HepG2 (cell line): Measurements from ENCODE around the gene DISP1. TPM values are rescaled to one million over a fixed set of nuclear protein-coding genes. Genes with fewer than 3 reads are reported as not detected.

Source experiments
- ATAC-seq: fragments of 200-7000 bp; cut with Tn5 transposase; 3 replicates; pipeline ENCODE4 v1.9.1; 2020; ENCODE audit warnings: mild to moderate bottlenecking, moderate library complexity
- BruUV-seq: library from RNA; stranded (reverse); fragments of 400-500 nt; replicated peaks from 2 replicates; lab custom pipeline; 2021; lab: Mats Ljungman, UMichigan
- CTCF ChIA-PET: fragments of 300-600 bp; formaldehyde crosslinking; extraction: SDS; loops from one replicate; lab custom pipeline; 2021; ENCODE audit warnings: low total read pairs, inconsistent platforms, low intra/inter-chr PET ratio; lab: Yijun Ruan, JAX
- POLR2A ChIA-PET: fragments of 350-600 bp; sonication (Branson Sonifier 250); formaldehyde crosslinking; loops from one replicate; lab custom pipeline; 2020; ENCODE audit warnings: antibody characterized with exemption, inconsistent platforms; lab: Yijun Ruan, JAX
- DNase-seq: peaks from one replicate; pipeline ENCODE4 v3.0.0-alpha.2; 2015; ENCODE audit warnings: low spot score
- FAIRE-seq: peaks from 3 replicates; lab custom pipeline; 2011; peaks lifted over from hg19 to GRCh38; lab: Jason Lieb, UNC
- H2AFZ ChIP-seq: one replicate; pipeline ENCODE4 v1.6.1; 2011; ENCODE audit warnings: low read length, inconsistent platforms
- H3K27ac ChIP-seq: fragments of 300-600 bp; 3 replicates; pipeline ENCODE4 v1.8.0; 2011; ENCODE audit warnings: mixed run types, mild to moderate bottlenecking, mixed read lengths, low read length, inconsistent platforms; ENCODE audit not compliant: insufficient read depth; ENCODE audit errors: extremely low read length
- H3K27me3 ChIP-seq, 2 experiments: fragments of 200-600 bp in 1 of 2; 2 replicates in 1 of 2; 3 replicates in 1 of 2; pipeline versions ENCODE4 v1.6.0 to v1.8.0; 2011; ENCODE audit warnings: low read length in 2 of 2, mild to moderate bottlenecking in 2 of 2, moderate library complexity in 2 of 2, inconsistent platforms in 1 of 2; ENCODE audit not compliant: insufficient read depth in 2 of 2, control insufficient read depth in 1 of 2
- H3K36me3 ChIP-seq, 2 experiments: fragments of 200-600 bp in 1 of 2; replicated peaks in 1 of 2; 2 replicates in 1 of 2; 3 replicates in 1 of 2; pipeline versions ENCODE4 v1.5.1 to v1.8.0; 2011; ENCODE audit warnings: low read length in 2 of 2, inconsistent platforms in 1 of 2; ENCODE audit not compliant: insufficient read depth in 2 of 2, control insufficient read depth in 1 of 2
- H3K4me1 ChIP-seq: 2 replicates; pipeline ENCODE4 v1.5.1; 2012; ENCODE audit warnings: low read length, inconsistent platforms; ENCODE audit not compliant: insufficient read depth
- H3K4me2 ChIP-seq: 2 replicates; pipeline ENCODE4 v1.6.0; 2011; ENCODE audit warnings: low read depth, low read length, inconsistent platforms
- H3K4me3 ChIP-seq, 3 experiments: fragments of 200-600 bp in 1 of 3; sonication (generic), shearing (Covaris generic) in 1 of 3; replicated peaks in 1 of 3; 2 replicates each; pipeline ENCODE4 v1.5.1; 2011 to 2016; ENCODE audit warnings: low read length in 3 of 3, inconsistent platforms in 2 of 3, low read depth in 2 of 3, mild to moderate bottlenecking in 2 of 3, control low read depth in 1 of 3, mixed read lengths in 1 of 3; ENCODE audit not compliant: insufficient read depth in 1 of 3
- H3K79me2 ChIP-seq: one replicate; pipeline ENCODE4 v1.6.1; 2011; ENCODE audit warnings: low read length, inconsistent platforms; ENCODE audit not compliant: insufficient read depth
- H3K9ac ChIP-seq: 2 replicates; pipeline ENCODE4 v1.6.0; 2011; ENCODE audit warnings: mild to moderate bottlenecking, low read depth, low read length, inconsistent platforms; ENCODE audit not compliant: insufficient read depth
- H3K9me3 ChIP-seq: 2 replicates; pipeline ENCODE4 v1.5.1; 2012; ENCODE audit warnings: mild to moderate bottlenecking, low read length
- H4K20me1 ChIP-seq: 2 replicates; pipeline ENCODE4 v1.6.0; 2011; ENCODE audit warnings: inconsistent platforms, mild to moderate bottlenecking, low read length, moderate library complexity; ENCODE audit not compliant: insufficient read depth
- EP300 ChIP-seq, 3 experiments: sonication (generic) in 1 of 3; formaldehyde crosslinking in 1 of 3; IDR thresholded peaks; 2 replicates each; pipeline versions ENCODE4 v1.5.1 to v1.6.1; 2011 to 2020; ENCODE audit warnings: low read depth in 2 of 3, low read length in 2 of 3, borderline replicate concordance in 1 of 3, improper control_type of control experiment in 1 of 3, mild to moderate bottlenecking in 1 of 3, missing genetic modification reagents in 1 of 3, moderate library complexity in 1 of 3
- TBP ChIP-seq: sonication (generic); formaldehyde crosslinking; IDR thresholded peaks from 2 replicates; pipeline ENCODE4 v1.5.0; 2020; ENCODE audit warnings: missing genetic modification reagents
- WIZ ChIP-seq: sonication (generic); formaldehyde crosslinking; IDR thresholded peaks from 2 replicates; pipeline ENCODE4 v1.5.1; 2020; ENCODE audit warnings: mild to moderate bottlenecking, missing genetic modification reagents
- ZNF670 ChIP-seq: sonication (generic); formaldehyde crosslinking; IDR thresholded peaks from 2 replicates; pipeline ENCODE4 v1.8.0; 2022; ENCODE audit warnings: mild to moderate bottlenecking, missing genetic modification reagents, borderline replicate concordance
- WGBS: methylation state at CpG from one replicate; pipeline ENCODE4 v1.1.6; 2017; ENCODE audit warnings: low lambda C conversion rate; 5-methylcytosine and 5-hydroxymethylcytosine counted together
- in situ Hi-C: cut with HindIII; loops from 2 replicates; pipeline ENCODE4 v1.10.0; 2017; ENCODE audit warnings: low pct_unique_long_range_greater_than_20kb; ENCODE audit not compliant: extremely low pct_ligation_motif_present
- intact Hi-C: fragments of 100-400 bp; cut with micrococcal nuclease; formaldehyde crosslinking; loops from one replicate; pipeline ENCODE4 v1.10.0; 2022; ENCODE audit not compliant: unreplicated experiment
- polyA plus RNA-seq, 8 experiments: library from polyadenylated mRNA; depleted of rRNA in 3 of 8; stranded (reverse) in 7 of 8; unstranded in 1 of 8; fragments of >200 nt; fragmentation: Illumina TruSeq in 4 of 8; extraction: Trizol in 4 of 8; gene quantifications; 2 replicates each; pipeline versions ENCODE4 v1.2.1 to v1.2.3, GENCODE V29; 2011 to 2016; ENCODE audit warnings: low read depth in 4 of 8, missing spikeins in 1 of 8, mixed read lengths in 1 of 8; ENCODE audit not compliant: insufficient read depth in 1 of 8
- total RNA-seq, 5 experiments: library from RNA; depleted of rRNA; stranded (reverse); fragments of >200 nt; fragmentation: Illumina TruSeq; extraction: Trizol; gene quantifications; 2 replicates each; pipeline ENCODE4 v1.2.3, GENCODE V29; 2016; ENCODE audit warnings: low read depth in 1 of 5
- TF ChIP-seq, protein P1 (sequence below): sonication (generic); formaldehyde crosslinking; IDR thresholded peaks from 2 replicates; pipeline ENCODE4 v1.4.0; 2020; ENCODE audit warnings: mild to moderate bottlenecking, low read depth, missing genetic modification reagents
- TF ChIP-seq, protein P2 (sequence below): sonication (generic); formaldehyde crosslinking; IDR thresholded peaks from 2 replicates; pipeline ENCODE4 v1.5.0; 2020; ENCODE audit warnings: mild to moderate bottlenecking, missing genetic modification reagents, borderline replicate concordance

DISP1 gene
- total and polyA plus RNA-seq, 2 of the 13 experiments (the other 11 are each of a cell fraction or from before 2014, with no cell fraction given) = 1.9 to 2.0 TPM

DNA sequence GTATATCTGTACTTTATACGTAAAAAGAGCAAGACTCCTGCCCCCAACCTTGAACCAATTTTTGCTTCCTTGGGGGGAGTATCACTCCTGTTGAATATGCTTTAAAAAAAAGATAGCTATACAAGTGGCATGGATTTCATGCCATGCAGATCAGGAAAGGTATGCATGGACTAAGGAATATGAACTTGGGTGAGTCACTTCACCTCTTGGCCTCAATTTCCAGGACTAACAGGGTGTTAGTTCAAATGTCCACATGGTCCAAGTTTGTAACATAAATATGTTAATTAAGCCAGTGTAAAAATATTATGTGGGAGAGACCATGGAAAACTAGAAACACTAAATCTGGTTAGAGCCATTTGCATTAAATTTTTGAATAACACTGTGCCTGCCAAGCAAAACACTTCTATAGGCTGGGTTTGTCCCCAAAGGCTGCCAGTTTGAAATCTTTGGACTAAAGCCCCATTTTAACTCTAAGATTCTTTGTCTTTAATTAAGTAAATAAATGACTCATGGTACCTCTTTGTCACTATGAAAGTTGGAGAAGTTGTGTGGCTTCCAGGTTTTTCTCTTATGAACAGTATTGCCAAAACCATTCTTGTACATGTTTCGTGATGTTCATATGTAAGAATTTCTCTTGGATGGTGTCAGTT, 44.7 kb upstream of the DISP1 start:
- no TSS peak for BruUV-seq
- POLR2A ChIA-PET = no interaction called here
- H3K4me2 ChIP-seq = no peak overlapping the region
- DNase-seq = no peak
- no peak overlapping the region for H2AFZ ChIP-seq
- ATAC-seq = no peak
- no peak overlapping the region for H3K27ac ChIP-seq
- no peaks in the 10 kb centered on the region for H4K20me1 ChIP-seq
- intact Hi-C loops (no loop called here), in situ Hi-C loops (no loop called here)
- 65% methylated on average over 2 of the region's 2 CpGs for WGBS
- H3K36me3 ChIP-seq = no peaks in the 10 kb centered on the region
- H3K9ac ChIP-seq = no peak overlapping the region
- no peaks in the 10 kb centered on the region for H3K4me1 ChIP-seq
- TF ChIP-seq TBP (CRISPR knock-in tag) (no peak), ZNF670 (CRISPR knock-in tag) (no peak), WIZ (CRISPR knock-in tag) (no peak), EP300 (IDR thresholded peaks at IDR 0.05; ENCODE audit: low read depth in 2 of 2, low read length in 2 of 2) (no peak), EP300 (CRISPR knock-in tag; IDR thresholded peaks at IDR 0.05; ENCODE audit: borderline replicate concordance) (no peak)
- TF ChIP-seq, protein P1, sequence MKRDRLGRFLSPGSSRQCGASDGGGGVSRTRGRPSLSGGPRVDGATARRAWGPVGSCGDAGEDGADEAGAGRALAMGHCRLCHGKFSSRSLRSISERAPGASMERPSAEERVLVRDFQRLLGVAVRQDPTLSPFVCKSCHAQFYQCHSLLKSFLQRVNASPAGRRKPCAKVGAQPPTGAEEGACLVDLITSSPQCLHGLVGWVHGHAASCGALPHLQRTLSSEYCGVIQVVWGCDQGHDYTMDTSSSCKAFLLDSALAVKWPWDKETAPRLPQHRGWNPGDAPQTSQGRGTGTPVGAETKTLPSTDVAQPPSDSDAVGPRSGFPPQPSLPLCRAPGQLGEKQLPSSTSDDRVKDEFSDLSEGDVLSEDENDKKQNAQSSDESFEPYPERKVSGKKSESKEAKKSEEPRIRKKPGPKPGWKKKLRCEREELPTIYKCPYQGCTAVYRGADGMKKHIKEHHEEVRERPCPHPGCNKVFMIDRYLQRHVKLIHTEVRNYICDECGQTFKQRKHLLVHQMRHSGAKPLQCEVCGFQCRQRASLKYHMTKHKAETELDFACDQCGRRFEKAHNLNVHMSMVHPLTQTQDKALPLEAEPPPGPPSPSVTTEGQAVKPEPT (CRISPR knock-in tag) = no peak
- no peaks in the 10 kb centered on the region for H3K27me3 ChIP-seq
- no peak overlapping the region for H3K4me3 ChIP-seq
- FAIRE-seq = no peak
- CTCF ChIA-PET = no interaction called here
- H3K9me3 ChIP-seq = peaks cover 11% of the 10 kb centered on the region
- H3K79me2 ChIP-seq = no peaks in the 10 kb centered on the region

DNA sequence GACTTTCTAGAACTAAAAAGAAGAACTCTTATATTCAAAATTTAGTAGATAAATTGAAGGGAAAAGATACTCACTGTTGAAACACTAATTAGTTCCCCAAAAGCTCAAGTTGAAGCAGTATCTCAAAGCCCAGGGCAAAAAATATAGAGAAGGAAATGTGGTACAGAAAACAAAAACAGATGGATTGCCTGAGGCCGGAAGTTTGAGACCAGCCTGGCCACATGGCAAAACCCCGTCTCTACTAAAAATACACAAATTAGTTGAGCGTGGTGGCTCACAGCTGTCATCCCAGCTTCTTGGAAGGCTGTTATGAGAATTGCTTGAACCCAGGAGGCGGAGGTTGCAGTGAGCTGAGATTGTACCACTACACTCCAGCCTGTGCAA, 41.9 kb upstream of the DISP1 start:
- DNase-seq = no peak
- Histone ChIP-seq H3K9me3 (peaks cover 11% of the 10 kb centered on the region), H3K27ac (no peak overlapping the region), H3K27me3 (no peaks in the 10 kb centered on the region; a peak in 1 of 5 replicates)
- POLR2A ChIA-PET = no interaction called here
- TF ChIP-seq, protein P2, sequence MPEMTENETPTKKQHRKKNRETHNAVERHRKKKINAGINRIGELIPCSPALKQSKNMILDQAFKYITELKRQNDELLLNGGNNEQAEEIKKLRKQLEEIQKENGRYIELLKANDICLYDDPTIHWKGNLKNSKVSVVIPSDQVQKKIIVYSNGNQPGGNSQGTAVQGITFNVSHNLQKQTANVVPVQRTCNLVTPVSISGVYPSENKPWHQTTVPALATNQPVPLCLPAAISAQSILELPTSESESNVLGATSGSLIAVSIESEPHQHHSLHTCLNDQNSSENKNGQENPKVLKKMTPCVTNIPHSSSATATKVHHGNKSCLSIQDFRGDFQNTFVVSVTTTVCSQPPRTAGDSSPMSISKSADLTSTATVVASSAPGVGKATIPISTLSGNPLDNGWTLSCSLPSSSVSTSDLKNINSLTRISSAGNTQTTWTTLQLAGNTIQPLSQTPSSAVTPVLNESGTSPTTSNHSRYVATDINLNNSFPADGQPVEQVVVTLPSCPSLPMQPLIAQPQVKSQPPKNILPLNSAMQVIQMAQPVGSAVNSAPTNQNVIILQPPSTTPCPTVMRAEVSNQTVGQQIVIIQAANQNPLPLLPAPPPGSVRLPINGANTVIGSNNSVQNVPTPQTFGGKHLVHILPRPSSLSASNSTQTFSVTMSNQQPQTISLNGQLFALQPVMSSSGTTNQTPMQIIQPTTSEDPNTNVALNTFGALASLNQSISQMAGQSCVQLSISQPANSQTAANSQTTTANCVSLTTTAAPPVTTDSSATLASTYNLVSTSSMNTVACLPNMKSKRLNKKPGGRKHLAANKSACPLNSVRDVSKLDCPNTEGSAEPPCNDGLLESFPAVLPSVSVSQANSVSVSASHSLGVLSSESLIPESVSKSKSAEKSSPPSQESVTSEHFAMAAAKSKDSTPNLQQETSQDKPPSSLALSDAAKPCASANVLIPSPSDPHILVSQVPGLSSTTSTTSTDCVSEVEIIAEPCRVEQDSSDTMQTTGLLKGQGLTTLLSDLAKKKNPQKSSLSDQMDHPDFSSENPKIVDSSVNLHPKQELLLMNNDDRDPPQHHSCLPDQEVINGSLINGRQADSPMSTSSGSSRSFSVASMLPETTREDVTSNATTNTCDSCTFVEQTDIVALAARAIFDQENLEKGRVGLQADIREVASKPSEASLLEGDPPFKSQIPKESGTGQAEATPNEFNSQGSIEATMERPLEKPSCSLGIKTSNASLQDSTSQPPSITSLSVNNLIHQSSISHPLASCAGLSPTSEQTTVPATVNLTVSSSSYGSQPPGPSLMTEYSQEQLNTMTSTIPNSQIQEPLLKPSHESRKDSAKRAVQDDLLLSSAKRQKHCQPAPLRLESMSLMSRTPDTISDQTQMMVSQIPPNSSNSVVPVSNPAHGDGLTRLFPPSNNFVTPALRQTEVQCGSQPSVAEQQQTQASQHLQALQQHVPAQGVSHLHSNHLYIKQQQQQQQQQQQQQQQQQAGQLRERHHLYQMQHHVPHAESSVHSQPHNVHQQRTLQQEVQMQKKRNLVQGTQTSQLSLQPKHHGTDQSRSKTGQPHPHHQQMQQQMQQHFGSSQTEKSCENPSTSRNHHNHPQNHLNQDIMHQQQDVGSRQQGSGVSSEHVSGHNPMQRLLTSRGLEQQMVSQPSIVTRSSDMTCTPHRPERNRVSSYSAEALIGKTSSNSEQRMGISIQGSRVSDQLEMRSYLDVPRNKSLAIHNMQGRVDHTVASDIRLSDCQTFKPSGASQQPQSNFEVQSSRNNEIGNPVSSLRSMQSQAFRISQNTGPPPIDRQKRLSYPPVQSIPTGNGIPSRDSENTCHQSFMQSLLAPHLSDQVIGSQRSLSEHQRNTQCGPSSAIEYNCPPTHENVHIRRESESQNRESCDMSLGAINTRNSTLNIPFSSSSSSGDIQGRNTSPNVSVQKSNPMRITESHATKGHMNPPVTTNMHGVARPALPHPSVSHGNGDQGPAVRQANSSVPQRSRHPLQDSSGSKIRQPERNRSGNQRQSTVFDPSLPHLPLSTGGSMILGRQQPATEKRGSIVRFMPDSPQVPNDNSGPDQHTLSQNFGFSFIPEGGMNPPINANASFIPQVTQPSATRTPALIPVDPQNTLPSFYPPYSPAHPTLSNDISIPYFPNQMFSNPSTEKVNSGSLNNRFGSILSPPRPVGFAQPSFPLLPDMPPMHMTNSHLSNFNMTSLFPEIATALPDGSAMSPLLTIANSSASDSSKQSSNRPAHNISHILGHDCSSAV (CRISPR knock-in tag) = no peak
- TF ChIP-seq, all 625 proteins: peak for 0
- WGBS = 56% methylated on average over 4 of the region's 4 CpGs
- Histone ChIP-seq H3K4me1 (no peaks in the 10 kb centered on the region), H3K4me2 (no peak overlapping the region), H2AFZ (no peak overlapping the region), H3K79me2 (no peaks in the 10 kb centered on the region), H3K36me3 (no peaks in the 10 kb centered on the region), H3K4me3 (no peak overlapping the region), H4K20me1 (no peaks in the 10 kb centered on the region), H3K9ac (no peak overlapping the region)
- FAIRE-seq = no peak
- CTCF ChIA-PET = no interaction called here
- ATAC-seq = no peak
- intact Hi-C loops = no loop called here
- in situ Hi-C loops = no loop called here
- no TSS peak for BruUV-seq
